Loucy (cell line): Measurements from ENCODE around the gene GPRC5C.
A peak's percentile ranks its signal among the peaks of the same experiment; 100 is the strongest.

Experiments used
- CTCF ChIP-seq: fragments of 200-600 bp; sonication (generic); conservative IDR thresholded peaks from 2 replicates; pipeline ENCODE4 v1.5.1; 2014; ENCODE audit warnings: mild to moderate bottlenecking, antibody characterized with exemption, low read length
- EZH2phosphoT487 ChIP-seq: fragments of 200-600 bp; IDR thresholded peaks from 2 replicates; pipeline ENCODE4 v1.6.1; 2018; ENCODE audit warnings: antibody characterized with exemption, mild to moderate bottlenecking, moderate library complexity, borderline replicate concordance

GRCh38 chr17:74457146-74457819, 25.4 kb downstream of the GPRC5C start:
- TF ChIP-seq CTCF (peak; percentile 99), EZH2phosphoT487 (no peak)
